A549 treated with ZK216348 at 1 μM for 4 hours (cell line): ENCODE data around the gene UGT1A6. TPM values are rescaled to one million over a fixed set of nuclear protein-coding genes. Genes with fewer than 3 reads are reported as not detected.

Source experiments
- total RNA-seq: library from RNA; stranded (reverse); fragments of 200-300 nt; extraction: Qiagen RNA extraction; gene quantifications from 5 replicates; pipeline ENCODE4 v1.2.3, GENCODE V29; 2022; ENCODE audit warnings: low read depth

The UGT1A6 gene
- 0.65 to 1.6 TPM (median 1.0 TPM) in 5 replicates for total RNA-seq

GRCh38 chr2:233692648-233693047, at the start of gene UGT1A6:
TSS of gene UGT1A6 (plus strand) at chr2:233692890. CDS start at chr2:233693005, 115 bp downstream.

GRCh38 chr2:233671290-233672161, 21.2 kb upstream of the UGT1A6 start, which contains the start of gene UGT1A9:
TSS of gene UGT1A9 (plus strand) at chr2:233671898. CDS start at chr2:233671935, 37 bp downstream.

DNA sequence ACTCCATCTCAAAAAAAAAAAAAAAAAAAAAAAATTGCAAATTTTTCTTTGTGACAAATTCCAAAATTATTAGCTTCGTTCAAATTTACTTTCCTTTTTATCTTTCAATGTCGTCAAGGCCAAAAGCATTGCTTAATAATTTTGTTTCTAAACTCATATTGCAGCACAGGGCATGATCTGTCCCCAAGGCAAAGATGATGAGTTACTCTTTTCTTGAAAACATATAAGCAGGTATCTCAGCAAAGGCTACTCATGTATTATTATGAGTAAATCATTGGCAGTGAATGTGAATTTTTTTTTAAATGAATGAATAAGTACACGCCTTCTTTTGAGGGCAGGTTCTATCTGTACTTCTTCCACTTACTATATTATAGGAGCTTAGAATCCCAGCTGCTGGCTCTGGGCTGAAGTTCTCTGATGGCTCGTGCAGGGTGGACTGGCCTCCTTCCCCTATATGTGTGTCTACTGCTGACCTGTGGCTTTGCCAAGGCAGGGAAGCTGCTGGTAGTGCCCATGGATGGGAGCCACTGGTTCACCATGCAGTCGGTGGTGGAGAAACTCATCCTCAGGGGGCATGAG, 11.1 kb upstream of the UGT1A6 start, which contains the start of gene UGT1A7:
Gene UGT1A7, plus strand, starts transcription at position 381 of the 579 bp plus-strand sequence. Its CDS starts 37 bp downstream, at position 418.

GRCh38 chr2:233712611-233713261, 20.0 kb downstream of the UGT1A6 start, which contains the start of gene UGT1A5:
TSS of gene UGT1A5 (plus strand) at chr2:233712907. CDS start at chr2:233712992, 85 bp downstream.

GRCh38 chr2:233718552-233718951, 25.9 kb downstream of the UGT1A6 start, which contains the start of gene UGT1A4:
TSS of gene UGT1A4 (plus strand) at chr2:233718736. CDS start at chr2:233718821, 85 bp downstream.

DNA sequence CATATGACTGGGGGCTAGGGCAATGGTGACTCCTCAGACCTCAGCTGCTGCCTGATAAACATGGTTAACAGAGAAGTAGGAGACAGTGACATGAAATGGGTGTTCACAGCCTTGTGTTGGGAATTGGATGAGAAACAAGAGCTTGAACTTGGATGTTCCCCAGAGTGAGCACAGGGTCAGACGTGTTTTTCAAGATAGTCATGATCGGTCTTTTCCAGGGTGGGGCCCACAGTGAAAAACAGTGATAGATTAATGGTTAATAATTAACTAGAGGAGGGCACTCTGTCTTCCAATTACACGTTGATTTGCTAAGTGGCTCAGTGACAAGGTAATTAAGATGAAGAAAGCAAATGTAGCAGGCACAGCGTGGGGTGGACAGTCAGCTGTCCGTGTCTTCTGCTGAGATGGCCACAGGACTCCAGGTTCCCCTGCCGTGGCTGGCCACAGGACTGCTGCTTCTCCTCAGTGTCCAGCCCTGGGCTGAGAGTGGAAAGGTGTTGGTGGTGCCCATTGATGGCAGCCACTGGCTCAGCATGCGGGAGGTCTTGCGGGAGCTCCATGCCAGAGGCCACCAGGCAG, 36.1 kb downstream of the UGT1A6 start, which contains the start of gene UGT1A3:
Gene UGT1A3, plus strand, starts transcription at position 320 of the 579 bp plus-strand sequence. Its CDS starts 85 bp downstream, at position 405.

GRCh38 chr2:233760043-233760442, 67.4 kb downstream of the UGT1A6 start, which contains the start of gene UGT1A1:
TSS of gene UGT1A1 (plus strand) at chr2:233760270. CDS start at chr2:233760288, 18 bp downstream.

GRCh38 chr2:233778030-233778429, 85.3 kb downstream of the UGT1A6 start, which contains the start of gene MROH2A:
TSS of gene MROH2A (plus strand) at chr2:233778330. CDS start at chr2:233779359, 1,029 bp downstream.

Other genes with a start within 250 kb of the UGT1A6 start
- 20.0 to 27.4 TPM (median 25.1 TPM) in 5 replicates for gene USP40, start 126.1 kb upstream of the UGT1A6 start, total RNA-seq
- gene UGT1A8, start 75.3 kb upstream of the UGT1A6 start, total RNA-seq: 0.23 TPM in 1 of 5 replicates, not detected in the others
- 0.18 to 0.52 TPM (median 0.23 TPM) in 3 of 5 replicates, not detected in the others for gene UGT1A10, start 56.4 kb upstream of the UGT1A6 start, total RNA-seq
- gene UGT1A9, start 21.0 kb upstream of the UGT1A6 start, total RNA-seq: 3.7 to 7.2 TPM (median 5.0 TPM) in 5 replicates
- 3.7 to 6.2 TPM (median 4.3 TPM) in 5 replicates for gene UGT1A7, start 11.0 kb upstream of the UGT1A6 start, total RNA-seq
- gene UGT1A5, start 20.0 kb downstream of the UGT1A6 start, total RNA-seq: not detected in 5 replicates
- gene UGT1A4, start 25.8 kb downstream of the UGT1A6 start, total RNA-seq: not detected in 5 replicates
- 0.12 to 0.19 TPM (median 0.17 TPM) in 3 of 5 replicates, not detected in the others for gene UGT1A3, start 36.2 kb downstream of the UGT1A6 start, total RNA-seq
- gene UGT1A1, start 67.4 kb downstream of the UGT1A6 start, total RNA-seq: 0.37 to 1.1 TPM (median 0.92 TPM) in 5 replicates
- 0.18 to 0.22 TPM in 2 of 5 replicates, not detected in the others for gene MROH2A, start 85.4 kb downstream of the UGT1A6 start, total RNA-seq
- 68.3 to 93.0 TPM (median 68.9 TPM) in 5 replicates for gene HJURP, start 161.6 kb downstream of the UGT1A6 start, total RNA-seq
- gene TRPM8, start 224.5 kb downstream of the UGT1A6 start, total RNA-seq: 0.13 to 0.33 TPM in 2 of 5 replicates, not detected in the others